Kidney (tissue), 14 donors: Measurements from ENCODE around the gene TOP3A. TPM values are rescaled to one million over a fixed set of nuclear protein-coding genes. Genes with fewer than 3 reads are reported as not detected.

Experiments used
- DNase-seq, 5 donors: peaks; one replicate each; pipeline ENCODE4 v3.0.0-alpha.2; 2013 to 2020
- FAIRE-seq: peaks from 2 replicates; lab custom pipeline; 2012; peaks lifted over from hg19 to GRCh38; lab: Jason Lieb, UNC
- H3K27ac ChIP-seq, 2 donors: one replicate each; pipeline ENCODE4 v1.7.0; 2013; ENCODE audit warnings: low read depth in 2 of 2, low read length in 2 of 2, inconsistent platforms in 1 of 2
- H3K27me3 ChIP-seq: one replicate; pipeline ENCODE4 v1.7.1; 2013; ENCODE audit warnings: low read length, inconsistent platforms; ENCODE audit not compliant: control insufficient read depth, insufficient read depth
- H3K36me3 ChIP-seq, 3 donors: one replicate each; pipeline versions ENCODE4 v1.7.0 to v1.7.1; 2013; ENCODE audit warnings: low read length in 3 of 3, control low read depth in 1 of 3, inconsistent platforms in 1 of 3; ENCODE audit not compliant: insufficient read depth in 3 of 3, control insufficient read depth in 2 of 3
- H3K4me1 ChIP-seq, 3 donors: one replicate each; pipeline versions ENCODE4 v1.7.0 to v1.7.1; 2013; ENCODE audit warnings: low read length in 3 of 3, inconsistent platforms in 1 of 3, low read depth in 1 of 3; ENCODE audit not compliant: control insufficient read depth in 2 of 3, insufficient read depth in 2 of 3
- H3K4me3 ChIP-seq, 3 donors: one replicate each; pipeline versions ENCODE4 v1.7.0 to v1.8.1; 2013; ENCODE audit warnings: low read length in 3 of 3, control low read depth in 1 of 3, inconsistent platforms in 1 of 3
- H3K9ac ChIP-seq, 3 donors: one replicate each; pipeline versions ENCODE4 v1.7.0 to v1.7.1; 2013; ENCODE audit warnings: low read length in 3 of 3, control low read depth in 1 of 3, inconsistent platforms in 1 of 3
- H3K9me3 ChIP-seq, 3 donors: one replicate each; pipeline versions ENCODE4 v1.7.0 to v1.7.1; 2013; ENCODE audit warnings: low read length in 3 of 3, control low read depth in 1 of 3, inconsistent platforms in 1 of 3; ENCODE audit not compliant: control insufficient read depth in 2 of 3, insufficient read depth in 1 of 3
- CTCF ChIP-seq: IDR thresholded peaks from 3 replicates; pipeline ENCODE4 v1.5.1; 2012; ENCODE audit warnings: mild to moderate bottlenecking, moderate library complexity, borderline replicate concordance; ENCODE audit not compliant: insufficient read depth; ENCODE audit errors: extremely low read depth
- intact Hi-C: fragments of 100-400 bp; cut with DNase I; formaldehyde crosslinking; loops from one replicate; pipeline ENCODE4 v1.11.1; 2022
- polyA plus RNA-seq: library from polyadenylated mRNA; stranded (reverse); fragments of 350-450 nt; fragmentation: Illumina TruSeq; extraction: RNeasy Lipid Tissue Mini Kit (QIAGEN cat#74804); gene quantifications from one replicate; pipeline ENCODE4 v1.2.3, GENCODE V29; 2014; ENCODE audit warnings: low read depth, low replicate concordance; ENCODE audit not compliant: insufficient read depth
- total RNA-seq: library from RNA; stranded (reverse); fragmentation: NEBNext Ultra II Directional; extraction: Animal tissue kit (Norgen Biotek cat#: 25700); gene quantifications from one replicate; pipeline ENCODE4 v1.2.1, GENCODE V29; 2021
- donor health status: control.
- donor health status: control.
- donor health status: control.
- donor health status: control.
- donor health status: control.
- donor health status: DM: yes; HTN: yes; CAD: no.
- donor health status: Normal renal cell carcinoma (clear cell type).

The TOP3A gene
- total and polyA plus RNA-seq, 2 donors from 2014 or later = 7.9 to 30.3 TPM

- Histone ChIP-seq H3K4me1 (no peaks in the 10 kb centered on the region), H3K27me3 (no peaks in the 10 kb centered on the region), H3K4me3 (no peak overlapping the region), H3K9ac (no peak overlapping the region), H3K36me3 (peaks cover 3 to 10% (median 4%) of the 10 kb centered on the region in 3 donors), H3K27ac (no peak overlapping the region), H3K9me3 (no peaks in the 10 kb centered on the region)
- no peak for DNase-seq
- no peak for TF ChIP-seq CTCF
- FAIRE-seq = no peak
- intact Hi-C loops = no loop called here
Observed at GRCh38 chr17:18270046-18270931, 44.5 kb downstream of the TOP3A start.

GRCh38 chr17:18267927-18268711 is 46.7 kb downstream of the TOP3A start:
- H3K36me3 ChIP-seq = peaks cover 2 to 25% (median 8%) of the 10 kb centered on the region in 3 donors
- H3K27ac ChIP-seq = no peak overlapping the region
- no peak for FAIRE-seq
- H3K9me3 ChIP-seq = no peaks in the 10 kb centered on the region
- TF ChIP-seq CTCF = no peak
- no peak overlapping the region for H3K4me3 ChIP-seq
- H3K4me1 ChIP-seq = no peaks in the 10 kb centered on the region
- H3K27me3 ChIP-seq = no peaks in the 10 kb centered on the region
- DNase-seq = peak in 4 of 5 donors; percentile 31 to 63 (median 44)
- no peak overlapping the region for H3K9ac ChIP-seq
- intact Hi-C loops = no loop called here

GRCh38 chr17:18267366-18267765 is 47.4 kb downstream of the TOP3A start:
- H3K9ac ChIP-seq = no peak overlapping the region
- no peak for TF ChIP-seq CTCF
- FAIRE-seq (no peak), DNase-seq (no peak)
- H3K4me3 ChIP-seq = no peak overlapping the region
- H3K36me3 ChIP-seq = peaks cover 2 to 28% (median 8%) of the 10 kb centered on the region in 3 donors
- no peak overlapping the region for H3K27ac ChIP-seq
- H3K27me3 ChIP-seq = no peaks in the 10 kb centered on the region
- intact Hi-C loops = no loop called here
- peaks cover 0 to 2% (median 0%) of the 10 kb centered on the region in 3 donors for H3K4me1 ChIP-seq
- H3K9me3 ChIP-seq = no peaks in the 10 kb centered on the region
